ENCODE results near the gene SEPHS2. TPM values are rescaled to one million over a fixed set of nuclear protein-coding genes. Genes with fewer than 3 reads are reported as not detected.
A peak's percentile ranks its signal among the peaks of the same experiment; 100 is the strongest.

Gene SEPHS2
- total and polyA plus RNA-seq, 7 donors: 25.0 to 213 (median 32.3) TPM

DNA sequence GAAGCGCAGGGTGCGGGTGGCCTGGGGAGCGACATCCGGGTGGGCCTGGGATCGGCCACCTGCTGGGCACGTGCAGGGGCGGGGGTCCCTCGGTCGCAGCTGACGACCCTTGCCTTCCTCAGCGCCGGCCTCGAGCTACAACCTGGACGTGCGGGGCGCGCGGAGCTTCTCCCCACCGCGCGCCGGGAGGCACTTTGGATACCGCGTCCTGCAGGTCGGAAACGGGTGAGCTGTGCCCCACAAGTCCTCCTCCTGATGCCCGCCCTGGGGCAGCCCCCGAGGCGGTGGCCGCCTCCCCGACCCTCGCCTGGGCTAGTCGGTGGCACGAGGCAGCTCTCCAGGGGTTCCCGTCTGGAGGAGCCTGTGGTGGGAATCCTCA lies 28.4 kb upstream of the SEPHS2 start:
- no peak for DNase-seq
- TF ChIP-seq POLR2AphosphoS5 (IDR thresholded peaks at IDR 0.05): no peak
- Histone ChIP-seq H3K4me1 (no peaks in the 10 kb centered on the region), H3K4me3 (no peak overlapping the region), H3K36me3 (no peaks in the 10 kb centered on the region), H3K27me3 (peaks cover 0 to 39% (median 18%) of the 10 kb centered on the region in 3 donors), H3K9me3 (no peaks in the 10 kb centered on the region), H3K27ac (no peak overlapping the region)
- 55 to 65% methylated on average over 35 of the region's 35 CpGs for WGBS, 2 donors
- intact Hi-C loops (cut with DNase I): no loop called here

DNA sequence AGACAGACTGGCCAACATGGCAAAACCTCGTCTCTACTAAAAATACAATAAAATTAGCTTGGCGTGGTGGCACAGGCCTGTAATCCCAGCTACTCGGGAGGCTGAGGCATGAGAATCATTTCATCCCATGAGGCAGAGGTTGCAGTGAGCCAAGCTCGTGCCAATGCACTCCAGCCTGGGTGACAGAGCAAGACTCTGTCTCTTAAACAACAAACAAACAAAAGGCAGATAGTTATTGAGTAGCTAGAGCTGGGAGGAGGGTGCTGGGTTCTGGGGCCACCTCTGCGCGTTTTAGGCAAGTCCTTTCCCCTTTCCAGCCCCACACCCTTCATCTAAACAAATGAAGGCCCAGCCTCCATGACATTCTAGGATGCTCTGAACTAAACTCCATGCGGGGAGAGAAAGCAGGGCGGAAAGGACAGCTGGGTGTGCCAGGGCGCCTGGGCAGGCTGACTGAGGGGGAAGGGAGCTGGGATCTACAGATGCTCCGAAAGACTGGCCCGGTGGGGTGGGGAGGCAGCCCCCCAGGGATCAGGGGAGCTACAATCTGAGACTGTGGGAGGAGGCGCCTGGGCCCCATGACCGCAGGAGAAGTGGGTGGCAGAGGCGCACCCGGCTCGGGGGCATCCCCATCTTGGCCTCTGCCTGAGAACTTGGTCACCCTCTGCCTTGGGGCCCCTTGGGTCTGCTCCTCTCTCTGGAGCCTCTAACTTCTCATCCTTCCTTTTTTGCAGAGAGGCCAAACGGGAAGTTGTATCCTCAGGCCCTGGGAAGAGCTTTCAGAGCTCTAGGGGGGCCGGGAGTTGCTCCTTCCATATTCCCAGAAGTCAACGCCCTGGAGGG lies 27.8 kb upstream of the SEPHS2 start:
- no peaks in the 10 kb centered on the region for H3K9me3 ChIP-seq
- intact Hi-C loops (cut with DNase I): no loop called here
- H3K4me3 ChIP-seq: no peak overlapping the region
- no peak for DNase-seq
- H3K27ac ChIP-seq: no peak overlapping the region
- 44 to 69% methylated on average over 19 of the region's 19 CpGs for WGBS, 2 donors
- H3K27me3 ChIP-seq: peaks cover 0 to 39% (median 18%) of the 10 kb centered on the region in 3 donors
- no peaks in the 10 kb centered on the region for H3K36me3 ChIP-seq
- no peaks in the 10 kb centered on the region for H3K4me1 ChIP-seq
- no peak for TF ChIP-seq POLR2A (IDR thresholded peaks at IDR 0.05)

DNA sequence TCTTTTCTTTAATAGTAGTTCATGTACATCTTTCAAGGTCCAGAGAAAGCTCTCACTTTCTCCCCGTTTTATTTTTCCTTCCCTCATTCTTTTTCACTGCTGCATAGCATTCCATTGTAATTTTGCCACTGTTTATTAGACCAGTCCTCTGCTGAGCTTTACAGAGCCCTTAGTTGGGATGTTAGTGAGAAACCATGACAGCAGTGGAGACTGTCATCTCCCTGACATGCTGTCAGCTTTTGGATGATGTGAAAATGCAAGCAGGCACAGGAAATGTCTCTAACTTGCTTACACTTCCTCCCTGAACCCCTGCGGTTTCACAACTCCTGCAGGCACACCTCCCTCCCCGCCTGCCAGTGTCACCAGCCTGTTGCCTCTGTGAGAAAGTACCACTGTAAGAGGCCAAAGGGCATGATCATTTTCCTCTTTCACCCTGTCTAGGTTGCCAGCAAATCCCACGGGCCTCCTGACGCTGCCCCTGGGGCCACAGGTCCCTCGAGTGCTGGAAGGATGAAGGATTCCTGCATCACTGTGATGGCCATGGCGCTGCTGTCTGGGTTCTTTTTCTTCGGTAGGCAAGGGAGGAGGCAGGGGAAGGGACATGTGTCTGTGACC lies 26.8 kb upstream of the SEPHS2 start, which contains the start of gene ITGAL:
TSS of gene ITGAL (plus strand) at position 415 of the 615 bp plus-strand sequence. CDS start at position 511, 96 bp downstream.
- no peaks in the 10 kb centered on the region for H3K36me3 ChIP-seq
- H3K27ac ChIP-seq: no peak within 1 kb of the TSS
- no peaks in the 10 kb centered on the region for H3K9me3 ChIP-seq
- H3K4me3 ChIP-seq: no peak within 1 kb of the TSS
- peak; percentile 72 for DNase-seq
- WGBS, 2 donors: 32 to 44% methylated on average over 8 of the region's 8 CpGs
- TF ChIP-seq POLR2AphosphoS5 (IDR thresholded peaks at IDR 0.05) (no peak), POLR2A (IDR thresholded peaks at IDR 0.05) (no peak), EP300 (IDR thresholded peaks at IDR 0.05) (no peak)
- TF ChIP-seq, protein P1, sequence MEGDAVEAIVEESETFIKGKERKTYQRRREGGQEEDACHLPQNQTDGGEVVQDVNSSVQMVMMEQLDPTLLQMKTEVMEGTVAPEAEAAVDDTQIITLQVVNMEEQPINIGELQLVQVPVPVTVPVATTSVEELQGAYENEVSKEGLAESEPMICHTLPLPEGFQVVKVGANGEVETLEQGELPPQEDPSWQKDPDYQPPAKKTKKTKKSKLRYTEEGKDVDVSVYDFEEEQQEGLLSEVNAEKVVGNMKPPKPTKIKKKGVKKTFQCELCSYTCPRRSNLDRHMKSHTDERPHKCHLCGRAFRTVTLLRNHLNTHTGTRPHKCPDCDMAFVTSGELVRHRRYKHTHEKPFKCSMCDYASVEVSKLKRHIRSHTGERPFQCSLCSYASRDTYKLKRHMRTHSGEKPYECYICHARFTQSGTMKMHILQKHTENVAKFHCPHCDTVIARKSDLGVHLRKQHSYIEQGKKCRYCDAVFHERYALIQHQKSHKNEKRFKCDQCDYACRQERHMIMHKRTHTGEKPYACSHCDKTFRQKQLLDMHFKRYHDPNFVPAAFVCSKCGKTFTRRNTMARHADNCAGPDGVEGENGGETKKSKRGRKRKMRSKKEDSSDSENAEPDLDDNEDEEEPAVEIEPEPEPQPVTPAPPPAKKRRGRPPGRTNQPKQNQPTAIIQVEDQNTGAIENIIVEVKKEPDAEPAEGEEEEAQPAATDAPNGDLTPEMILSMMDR (IDR thresholded peaks at IDR 0.05): no peak
- H3K27me3 ChIP-seq: peaks cover 0 to 39% (median 18%) of the 10 kb centered on the region in 3 donors
- no peaks in the 10 kb centered on the region for H3K4me1 ChIP-seq
- intact Hi-C loops (cut with DNase I): no loop called here

DNA sequence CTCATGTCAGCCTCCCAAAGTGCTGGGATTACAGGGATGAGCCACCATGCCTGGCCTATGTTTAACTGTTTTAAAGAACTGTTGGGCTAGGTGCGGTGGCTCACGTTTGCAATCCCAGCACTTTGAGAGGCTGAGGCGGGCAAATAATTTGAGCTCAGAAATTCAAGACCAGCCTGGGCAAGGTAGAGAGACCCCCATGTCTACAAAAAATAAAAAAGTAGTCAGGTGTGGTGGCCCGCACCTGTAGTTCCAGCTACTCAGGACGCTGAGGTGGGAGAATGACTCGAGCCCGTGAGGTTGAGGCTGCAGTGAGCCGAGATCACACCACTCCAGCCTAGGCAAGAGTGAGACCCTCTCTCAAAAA lies 24.9 kb upstream of the SEPHS2 start:
- 74 to 86% methylated on average over 8 of the region's 8 CpGs for WGBS, 2 donors
- no peaks in the 10 kb centered on the region for H3K9me3 ChIP-seq
- intact Hi-C loops (cut with DNase I): no loop called here
- no peaks in the 10 kb centered on the region for H3K4me1 ChIP-seq
- no peaks in the 10 kb centered on the region for H3K36me3 ChIP-seq
- H3K27me3 ChIP-seq: peaks cover 0 to 34% (median 18%) of the 10 kb centered on the region in 3 donors
- no peak overlapping the region for H3K4me3 ChIP-seq
- no peak overlapping the region for H3K27ac ChIP-seq
- TF ChIP-seq EP300 (IDR thresholded peaks at IDR 0.05): no peak
- no peak for TF ChIP-seq POLR2A (IDR thresholded peaks at IDR 0.05)
- TF ChIP-seq, protein P1 (IDR thresholded peaks at IDR 0.05): no peak
- no peak for TF ChIP-seq POLR2AphosphoS5 (IDR thresholded peaks at IDR 0.05)
- no peak for DNase-seq

DNA sequence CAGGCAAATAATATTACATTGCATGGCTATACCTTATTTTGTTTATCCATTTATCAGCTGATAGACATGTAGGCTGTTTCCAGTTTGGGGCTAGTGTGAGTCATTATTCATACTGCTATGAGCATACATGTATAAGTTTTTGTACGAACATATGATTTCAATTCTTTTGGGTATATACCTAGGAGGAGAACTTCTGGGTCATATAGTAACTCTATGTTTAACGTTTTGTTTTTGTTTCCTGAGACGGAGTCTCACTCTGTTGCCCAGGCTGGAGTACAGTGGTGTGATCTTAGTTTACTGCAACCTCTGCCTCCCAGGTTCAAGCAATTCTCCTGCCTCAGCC lies 24.5 kb upstream of the SEPHS2 start:
- no peak for TF ChIP-seq POLR2AphosphoS5 (IDR thresholded peaks at IDR 0.05)
- TF ChIP-seq, protein P1 (IDR thresholded peaks at IDR 0.05): no peak
- TF ChIP-seq EP300 (IDR thresholded peaks at IDR 0.05): no peak
- TF ChIP-seq POLR2A (IDR thresholded peaks at IDR 0.05): no peak
- H3K36me3 ChIP-seq: no peaks in the 10 kb centered on the region
- no peak overlapping the region for H3K27ac ChIP-seq
- no peak overlapping the region for H3K4me3 ChIP-seq
- intact Hi-C loops (cut with DNase I): no loop called here
- no peaks in the 10 kb centered on the region for H3K9me3 ChIP-seq
- DNase-seq: no peak
- H3K27me3 ChIP-seq: peaks cover 0 to 29% (median 18%) of the 10 kb centered on the region in 3 donors
- 64 to 85% methylated on average over 3 of the region's 3 CpGs for WGBS, 2 donors
- H3K4me1 ChIP-seq: no peaks in the 10 kb centered on the region
